Psoas muscle (tissue), 8 donors: ENCODE data around the gene OR9Q1. TPM values are rescaled to one million over a fixed set of nuclear protein-coding genes. Genes with fewer than 3 reads are reported as not detected.

Experiments
- ATAC-seq, 4 donors: fragments of 200-7000 bp; cut with Tn5 transposase; one replicate each; pipeline ENCODE4 v1.9.1; 2020; ENCODE audit warnings: moderate library complexity in 3 of 4, mild to moderate bottlenecking in 2 of 4
- DNase-seq, 2 donors: peaks; one replicate each; pipeline ENCODE4 v3.0.0-alpha.2; 2020
- H3K27ac ChIP-seq: fragments of 200-600 bp; one replicate; pipeline ENCODE4 v1.8.0; 2022
- H3K27me3 ChIP-seq, 3 donors: fragments of 200-600 bp in 1 of 3; one replicate each; pipeline versions ENCODE4 v1.6.1 to v1.8.0; 2013 to 2022; ENCODE audit warnings: low read length in 2 of 3, mild to moderate bottlenecking in 2 of 3, moderate library complexity in 1 of 3; ENCODE audit not compliant: insufficient read depth in 3 of 3
- H3K36me3 ChIP-seq, 2 donors: fragments of 200-600 bp in 1 of 2; one replicate each; pipeline versions ENCODE4 v1.6.1 to v1.8.0; 2013 to 2022; ENCODE audit warnings: low read depth in 1 of 2, mild to moderate bottlenecking in 1 of 2, moderate library complexity in 1 of 2; ENCODE audit not compliant: insufficient read depth in 1 of 2
- H3K4me1 ChIP-seq: fragments of 200-600 bp; one replicate; pipeline ENCODE4 v1.8.0; 2022
- H3K4me3 ChIP-seq: fragments of 200-600 bp; one replicate; pipeline ENCODE4 v1.8.0; 2022; ENCODE audit warnings: mild to moderate bottlenecking
- H3K9me3 ChIP-seq: fragments of 200-600 bp; one replicate; pipeline ENCODE4 v1.8.0; 2022
- whole genome bisulfite sequencing, 3 donors: extraction: QIAGEN DNeasy Blood & Tissue Kit; methylation state at CpG; one replicate each; pipeline versions ENCODE4 v1.1.6 to v1.1.7; 2013; 5-methylcytosine and 5-hydroxymethylcytosine counted together
- intact Hi-C, 2 donors: fragments of 100-400 bp; cut with DNase I; formaldehyde crosslinking; loops; one replicate each; pipeline versions ENCODE4 v1.11.0 to v1.14.2; 2022
- polyA plus RNA-seq, 3 donors: library from polyadenylated mRNA; stranded (reverse); fragments of 200-250 nt; gene quantifications; one replicate each; pipeline ENCODE4 v1.2.3, GENCODE V29; 2013
- total RNA-seq, 4 donors: library from RNA; stranded (reverse); fragmentation: NEBNext Ultra II Directional in 2 of 4; extraction: Animal tissue kit (Norgen Biotek cat#: 25700) in 2 of 4; gene quantifications; one replicate each; pipeline versions ENCODE4 v1.2.1 to v1.2.4, GENCODE V29; 2021 to 2023
- TF ChIP-seq, protein P1 (sequence below): fragments of 200-600 bp; IDR thresholded peaks from one replicate; pipeline ENCODE4 v1.8.0; 2022; ENCODE audit warnings: antibody characterized with exemption
- donor health status: healthy with polysubstance abuse.
- donor health status: DM: no; HTN: no; CAD: no; lungs with moderate emphysema.
- donor health status: Bipolar disorder and iron deficiency.
- donor health status: healthy.
- donor health status: DM: yes; HTN: yes; CAD: no.
- donor health status: DM: no; HTN: no; CAD: no.
- donor health status: DM: no; HTN: no; CAD: no.
- donor health status: DM: yes; HTN: yes; CAD: no.

Gene OR9Q1
- total and polyA plus RNA-seq, 7 donors, result not detected

- WGBS, 3 donors, result 79 to 86% (median 81%) methylated on average over 7 of the region's 7 CpGs
- H3K9me3 ChIP-seq, result no peaks in the 10 kb centered on the region
- TF ChIP-seq, protein P1, sequence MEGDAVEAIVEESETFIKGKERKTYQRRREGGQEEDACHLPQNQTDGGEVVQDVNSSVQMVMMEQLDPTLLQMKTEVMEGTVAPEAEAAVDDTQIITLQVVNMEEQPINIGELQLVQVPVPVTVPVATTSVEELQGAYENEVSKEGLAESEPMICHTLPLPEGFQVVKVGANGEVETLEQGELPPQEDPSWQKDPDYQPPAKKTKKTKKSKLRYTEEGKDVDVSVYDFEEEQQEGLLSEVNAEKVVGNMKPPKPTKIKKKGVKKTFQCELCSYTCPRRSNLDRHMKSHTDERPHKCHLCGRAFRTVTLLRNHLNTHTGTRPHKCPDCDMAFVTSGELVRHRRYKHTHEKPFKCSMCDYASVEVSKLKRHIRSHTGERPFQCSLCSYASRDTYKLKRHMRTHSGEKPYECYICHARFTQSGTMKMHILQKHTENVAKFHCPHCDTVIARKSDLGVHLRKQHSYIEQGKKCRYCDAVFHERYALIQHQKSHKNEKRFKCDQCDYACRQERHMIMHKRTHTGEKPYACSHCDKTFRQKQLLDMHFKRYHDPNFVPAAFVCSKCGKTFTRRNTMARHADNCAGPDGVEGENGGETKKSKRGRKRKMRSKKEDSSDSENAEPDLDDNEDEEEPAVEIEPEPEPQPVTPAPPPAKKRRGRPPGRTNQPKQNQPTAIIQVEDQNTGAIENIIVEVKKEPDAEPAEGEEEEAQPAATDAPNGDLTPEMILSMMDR, result no peak
- H3K27me3 ChIP-seq, result no peaks in the 10 kb centered on the region
- no peak overlapping the region for H3K27ac ChIP-seq
- no peak for DNase-seq
- no peaks in the 10 kb centered on the region for H3K36me3 ChIP-seq
- ATAC-seq, result no peak
- H3K4me3 ChIP-seq, result no peak overlapping the region
- intact Hi-C loops, result no loop called here
- no peaks in the 10 kb centered on the region for H3K4me1 ChIP-seq
Observed at GRCh38 chr11:58179648-58180047, 156.0 kb downstream of the OR9Q1 start.

DNA sequence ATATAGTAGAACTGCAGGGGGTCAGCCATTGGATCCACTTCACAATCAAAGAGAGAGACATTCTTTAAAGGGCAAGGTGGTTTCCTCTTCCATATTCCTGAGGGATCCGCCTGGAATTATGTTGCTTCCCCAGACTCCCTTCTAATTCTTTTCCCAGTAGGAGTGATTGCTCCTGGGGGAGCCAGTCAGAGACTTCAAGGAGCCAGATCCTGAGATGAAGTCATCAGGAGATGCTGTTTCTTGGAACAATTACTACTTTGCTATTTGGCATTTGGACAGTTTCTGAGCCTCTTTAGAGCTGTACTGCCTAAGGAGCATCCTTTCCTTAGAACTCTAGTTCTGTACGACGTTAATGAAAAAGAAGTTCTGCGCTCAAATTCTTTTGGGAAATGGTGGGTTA is 163.3 kb downstream of the OR9Q1 start:
- Histone ChIP-seq H3K36me3 (no peaks in the 10 kb centered on the region), H3K27me3 (no peaks in the 10 kb centered on the region), H3K27ac (no peak overlapping the region), H3K9me3 (no peaks in the 10 kb centered on the region), H3K4me3 (no peak overlapping the region), H3K4me1 (no peaks in the 10 kb centered on the region)
- TF ChIP-seq, protein P1, result no peak
- DNase-seq (no peak), ATAC-seq (no peak)
- WGBS, 3 donors, result 66 to 86% (median 77%) methylated on average over 4 of the region's 4 CpGs
- intact Hi-C loops, result no loop called here

DNA sequence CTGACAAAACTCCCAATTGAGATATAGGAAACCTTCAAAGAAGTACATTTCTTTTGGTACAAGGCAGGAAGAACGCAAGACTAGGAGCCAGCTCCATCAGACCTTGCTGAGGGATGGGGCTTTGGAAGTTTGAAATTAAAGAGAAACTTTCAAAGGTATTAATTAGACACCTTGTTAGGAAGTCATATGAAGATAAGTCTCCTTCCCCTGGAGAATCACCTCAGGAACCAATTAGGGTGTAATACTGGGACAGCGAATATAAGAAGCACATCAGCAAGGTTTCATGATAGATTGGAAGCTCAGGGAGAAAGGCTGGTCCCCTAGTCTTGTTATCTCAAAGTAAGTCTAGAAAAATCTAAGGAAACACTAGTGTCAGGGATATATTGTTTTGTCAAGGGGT is 165.1 kb downstream of the OR9Q1 start, which contains the start of gene OR9Q2:
OR9Q2 (plus strand) TSS at position 301 of the 400 bp plus-strand sequence. CDS start 1,421 bp downstream, outside the sequence.
- Histone ChIP-seq H3K4me3 (no peak within 1 kb of the TSS), H3K27ac (no peak within 1 kb of the TSS), H3K4me1 (no peaks in the 10 kb centered on the region), H3K36me3 (no peaks in the 10 kb centered on the region), H3K27me3 (no peaks in the 10 kb centered on the region), H3K9me3 (no peaks in the 10 kb centered on the region)
- ATAC-seq, result no peak
- TF ChIP-seq, protein P1, result no peak
- intact Hi-C loops, result no loop called here
- no peak for DNase-seq
- WGBS, 3 donors, result 74 to 89% (median 84%) methylated on average over 2 of the region's 2 CpGs

DNA sequence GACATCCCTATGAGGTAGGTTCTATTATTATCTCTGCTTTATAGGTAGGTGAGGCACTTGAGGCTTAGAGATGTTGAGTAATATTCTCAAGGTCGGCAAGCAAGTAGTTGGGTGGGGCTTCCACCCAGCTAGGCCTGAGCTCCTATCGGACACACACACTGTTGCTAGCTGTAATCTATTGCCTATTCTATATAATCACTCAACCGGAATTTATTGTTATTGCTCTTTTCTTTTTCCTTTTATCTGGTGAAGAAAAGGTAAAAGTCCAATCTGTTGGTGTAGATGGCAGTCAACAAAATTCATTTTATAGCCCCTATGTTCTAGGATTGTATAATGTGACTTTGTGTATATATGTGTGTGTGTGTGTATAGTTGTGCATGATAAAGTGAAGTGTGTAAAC is 168.5 kb downstream of the OR9Q1 start:
- 72 to 77% (median 76%) methylated on average over 3 of the region's 3 CpGs for WGBS, 3 donors
- TF ChIP-seq, protein P1, result no peak
- intact Hi-C loops, result no loop called here

DNA sequence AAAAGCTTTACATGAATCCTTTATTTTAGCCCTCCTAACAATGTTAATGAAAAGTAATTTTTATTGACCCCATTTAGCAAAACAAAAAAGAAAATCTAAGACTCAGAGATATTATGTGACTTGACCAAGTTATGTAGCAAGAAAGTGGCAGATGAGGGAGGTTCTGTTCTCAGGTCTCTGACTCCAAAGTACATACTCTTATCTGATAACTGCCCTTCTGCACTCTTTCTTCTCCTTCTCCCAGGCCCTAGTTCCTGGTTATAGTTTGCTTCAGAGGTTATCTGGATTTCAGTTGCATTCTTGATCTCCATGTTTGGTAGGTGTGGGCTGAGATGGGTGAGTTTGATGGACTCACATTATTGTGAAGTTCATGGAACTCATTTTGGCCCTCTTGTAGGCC is 169.7 kb downstream of the OR9Q1 start:
- ATAC-seq, result no peak
- intact Hi-C loops, result no loop called here
- Histone ChIP-seq H3K4me3 (no peak overlapping the region), H3K27me3 (no peaks in the 10 kb centered on the region), H3K36me3 (no peaks in the 10 kb centered on the region), H3K4me1 (no peaks in the 10 kb centered on the region), H3K9me3 (peaks cover 17% of the 10 kb centered on the region), H3K27ac (no peak overlapping the region)
- no peak for DNase-seq
- TF ChIP-seq, protein P1, result no peak

More for the DNA sequence above, 168.5 kb downstream of the OR9Q1 start:
- Histone ChIP-seq H3K27ac (no peak overlapping the region), H3K4me1 (no peaks in the 10 kb centered on the region), H3K9me3 (peaks cover 13% of the 10 kb centered on the region), H3K36me3 (no peaks in the 10 kb centered on the region), H3K4me3 (no peak overlapping the region), H3K27me3 (no peaks in the 10 kb centered on the region)
- ATAC-seq (no peak), DNase-seq (no peak)
